ENCODE data around the gene WNT2B. TPM values are rescaled to one million over a fixed set of nuclear protein-coding genes. Genes with fewer than 3 reads are reported as not detected.

Gene WNT2B
- total and polyA plus RNA-seq, 2 donors (not counting 3 experiments of a cell fraction or from before 2014, with no cell fraction given): 1.5 to 3.6 TPM

DNA sequence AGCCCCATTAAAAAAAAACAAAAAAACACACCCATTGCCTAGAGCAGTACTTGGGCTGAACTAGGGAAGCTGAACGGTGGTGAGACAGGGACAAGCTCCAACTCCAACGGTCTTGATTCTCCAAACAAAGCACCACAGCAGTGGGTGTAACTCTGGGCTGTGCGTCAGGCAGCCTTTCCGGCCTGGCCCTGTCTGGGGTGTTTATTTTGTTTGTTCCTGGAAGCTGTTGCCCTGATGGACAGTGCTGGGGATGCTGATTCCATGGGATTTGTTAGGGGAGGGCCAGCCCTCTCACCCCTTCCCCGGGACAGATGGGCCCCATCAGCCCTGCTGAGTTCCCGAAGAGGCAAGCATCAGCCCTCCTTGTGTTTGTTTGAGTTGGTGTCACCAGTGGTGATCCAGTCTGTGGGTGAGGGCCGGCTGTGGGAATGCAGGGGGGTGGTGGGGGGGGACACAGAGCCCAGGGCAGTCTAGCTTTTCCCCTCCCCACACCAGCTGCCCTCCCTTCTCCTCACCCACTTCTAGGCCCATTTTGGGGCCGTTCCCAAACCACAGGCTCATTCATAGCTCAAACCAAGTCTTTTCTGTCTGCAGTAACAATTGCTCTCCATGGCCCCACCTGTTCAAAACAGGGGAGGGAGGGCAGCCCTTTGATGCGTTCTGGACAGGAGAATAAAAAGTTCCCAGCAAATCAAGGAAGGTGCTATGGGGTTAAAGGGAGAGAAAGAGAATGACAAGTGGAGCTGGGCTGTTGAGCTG lies 4.5 kb downstream of the WNT2B start:
- CTCF ChIA-PET: interaction anchor here (1.2 to 4.3 kb wide), 2 partner anchors 11 to 20 kb away, joined by 3 to 35 read pairs; no protein-coding TSS in a partner anchor
- intact Hi-C loops (cut with micrococcal nuclease): no loop called here
- Histone ChIP-seq H3K79me2 (ENCODE audit: control insufficient read depth, insufficient read depth, low read length) (no peaks in the 10 kb centered on the region), H3K27ac (ENCODE audit: insufficient read depth, low read depth, low read length) (no peak overlapping the region), H3K9ac (replicated peaks; ENCODE audit: extremely low read depth, insufficient read depth, low read length) (no peak overlapping the region), H3K27me3 (ENCODE audit: control insufficient read depth in 2 of 2, insufficient read depth in 2 of 2, low read length in 2 of 2) (peaks cover 8 to 9% of the 10 kb centered on the region in 2 experiments), H3K4me1 (ENCODE audit: control insufficient read depth, extremely low read depth, insufficient read depth, low read length) (peaks cover 3% of the 10 kb centered on the region), H3K9me1 (replicated peaks; ENCODE audit: control insufficient read depth, extremely low read depth, insufficient read depth, low read length) (no peaks in the 10 kb centered on the region), H3K4me3 (replicated peaks in 1 of 3; ENCODE audit: insufficient read depth in 1 of 3, low read depth in 1 of 3, low read length in 3 of 3) (no peak overlapping the region), H3K36me3 (ENCODE audit: control insufficient read depth in 2 of 2, extremely low read depth in 1 of 2, insufficient read depth in 2 of 2, low read length in 2 of 2) (no peaks in the 10 kb centered on the region), H2AFZ (ENCODE audit: low read depth, low read length) (no peak overlapping the region), H3K4me2 (ENCODE audit: insufficient read depth, low read length) (no peak overlapping the region), H3K9me3 (replicated peaks; ENCODE audit: control insufficient read depth, insufficient read depth, low read length) (no peaks in the 10 kb centered on the region), H4K20me1 (replicated peaks; ENCODE audit: control insufficient read depth, extremely low read depth, insufficient read depth, low read length) (no peaks in the 10 kb centered on the region)
- FAIRE-seq (no peak), DNase-seq (ENCODE audit: low read depth, low spot score) (no peak)
- POLR2A ChIA-PET: no interaction called here
- TF ChIP-seq FOS (IDR thresholded peaks at IDR 0.05; ENCODE audit: borderline replicate concordance, insufficient read depth, low read length): no peak
- dilution Hi-C loops (cut with MboI; ENCODE audit: extremely low pct_ligation_motif_present, low sequenced_read_pairs): no loop called here
- BruUV-seq (replicated peaks): no TSS peak

DNA sequence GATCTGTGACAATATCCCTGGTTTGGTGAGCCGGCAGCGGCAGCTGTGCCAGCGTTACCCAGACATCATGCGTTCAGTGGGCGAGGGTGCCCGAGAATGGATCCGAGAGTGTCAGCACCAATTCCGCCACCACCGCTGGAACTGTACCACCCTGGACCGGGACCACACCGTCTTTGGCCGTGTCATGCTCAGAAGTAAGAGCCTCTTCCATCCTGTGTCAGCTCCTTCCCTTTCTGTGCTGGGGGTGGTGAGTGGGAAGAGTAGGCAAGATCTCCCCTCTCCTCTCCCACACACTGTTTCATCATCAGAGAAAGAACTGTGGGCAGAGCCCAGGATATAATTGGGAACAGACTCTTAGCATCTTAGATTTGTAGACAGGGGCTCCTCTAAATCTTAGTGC lies 6.1 kb downstream of the WNT2B start:
- no peaks in the 10 kb centered on the region for H3K9me1 ChIP-seq (replicated peaks; ENCODE audit: control insufficient read depth, extremely low read depth, insufficient read depth, low read length)
- H3K36me3 ChIP-seq (ENCODE audit: control insufficient read depth in 2 of 2, extremely low read depth in 1 of 2, insufficient read depth in 2 of 2, low read length in 2 of 2): no peaks in the 10 kb centered on the region
- POLR2A ChIA-PET: no interaction called here
- H3K9me3 ChIP-seq (replicated peaks; ENCODE audit: control insufficient read depth, insufficient read depth, low read length): no peaks in the 10 kb centered on the region
- H3K4me2 ChIP-seq (ENCODE audit: insufficient read depth, low read length): no peak overlapping the region
- CTCF ChIA-PET: interaction anchor here (0.9 to 4.3 kb wide), 4 partner anchors 13 to 99 kb away, joined by 3 to 35 read pairs (median 4); no protein-coding TSS in a partner anchor
- no peak overlapping the region for H3K27ac ChIP-seq (ENCODE audit: insufficient read depth, low read depth, low read length)
- H3K4me1 ChIP-seq (ENCODE audit: control insufficient read depth, extremely low read depth, insufficient read depth, low read length): peaks cover 3% of the 10 kb centered on the region
- DNase-seq (ENCODE audit: low read depth, low spot score) (no peak), FAIRE-seq (no peak)
- no peak overlapping the region for H3K9ac ChIP-seq (replicated peaks; ENCODE audit: extremely low read depth, insufficient read depth, low read length)
- BruUV-seq (replicated peaks): no TSS peak
- H3K4me3 ChIP-seq (replicated peaks in 1 of 3; ENCODE audit: insufficient read depth in 1 of 3, low read depth in 1 of 3, low read length in 3 of 3): no peak overlapping the region
- H3K79me2 ChIP-seq (ENCODE audit: control insufficient read depth, insufficient read depth, low read length): no peaks in the 10 kb centered on the region
- H3K27me3 ChIP-seq (ENCODE audit: control insufficient read depth in 2 of 2, insufficient read depth in 2 of 2, low read length in 2 of 2): peaks cover 3 to 5% of the 10 kb centered on the region in 2 experiments
- dilution Hi-C loops (cut with MboI; ENCODE audit: extremely low pct_ligation_motif_present, low sequenced_read_pairs) (no loop called here), intact Hi-C loops (cut with micrococcal nuclease) (no loop called here)
- no peak overlapping the region for H2AFZ ChIP-seq (ENCODE audit: low read depth, low read length)
- H4K20me1 ChIP-seq (replicated peaks; ENCODE audit: control insufficient read depth, extremely low read depth, insufficient read depth, low read length): no peaks in the 10 kb centered on the region
- TF ChIP-seq GATA2 (IDR thresholded peaks at IDR 0.05; ENCODE audit: insufficient read depth, insufficient read length, low read depth, low read length) (no peak), FOS (IDR thresholded peaks at IDR 0.05; ENCODE audit: borderline replicate concordance, insufficient read depth, low read length) (no peak), POLR2AphosphoS5 (IDR thresholded peaks at IDR 0.05; ENCODE audit: insufficient read depth, low read depth, low read length) (no peak)
